ENCODE measurements around the gene ZNF273. TPM values are rescaled to one million over a fixed set of nuclear protein-coding genes. Genes with fewer than 3 reads are reported as not detected.

ZNF273 gene
- total RNA-seq, 1 experiment from 2014 or later, result 5.1 TPM

- no peak for DNase-seq
- CTCF ChIA-PET, result no interaction called here
- no peaks in the 10 kb centered on the region for H3K27me3 Mint-ChIP-seq (ENCODE audit: unreplicated experiment)
- TF ChIP-seq, protein P1, sequence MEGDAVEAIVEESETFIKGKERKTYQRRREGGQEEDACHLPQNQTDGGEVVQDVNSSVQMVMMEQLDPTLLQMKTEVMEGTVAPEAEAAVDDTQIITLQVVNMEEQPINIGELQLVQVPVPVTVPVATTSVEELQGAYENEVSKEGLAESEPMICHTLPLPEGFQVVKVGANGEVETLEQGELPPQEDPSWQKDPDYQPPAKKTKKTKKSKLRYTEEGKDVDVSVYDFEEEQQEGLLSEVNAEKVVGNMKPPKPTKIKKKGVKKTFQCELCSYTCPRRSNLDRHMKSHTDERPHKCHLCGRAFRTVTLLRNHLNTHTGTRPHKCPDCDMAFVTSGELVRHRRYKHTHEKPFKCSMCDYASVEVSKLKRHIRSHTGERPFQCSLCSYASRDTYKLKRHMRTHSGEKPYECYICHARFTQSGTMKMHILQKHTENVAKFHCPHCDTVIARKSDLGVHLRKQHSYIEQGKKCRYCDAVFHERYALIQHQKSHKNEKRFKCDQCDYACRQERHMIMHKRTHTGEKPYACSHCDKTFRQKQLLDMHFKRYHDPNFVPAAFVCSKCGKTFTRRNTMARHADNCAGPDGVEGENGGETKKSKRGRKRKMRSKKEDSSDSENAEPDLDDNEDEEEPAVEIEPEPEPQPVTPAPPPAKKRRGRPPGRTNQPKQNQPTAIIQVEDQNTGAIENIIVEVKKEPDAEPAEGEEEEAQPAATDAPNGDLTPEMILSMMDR (IDR thresholded peaks at IDR 0.05; ENCODE audit: unreplicated experiment), result no peak
- no TSS peak for BruUV-seq (replicated peaks)
- no peaks in the 10 kb centered on the region for H3K36me3 Mint-ChIP-seq (ENCODE audit: insufficient read depth, unreplicated experiment)
- peaks cover 7% of the 10 kb centered on the region for H3K9me3 Mint-ChIP-seq (ENCODE audit: low read depth, unreplicated experiment)
- intact Hi-C loops (cut with micrococcal nuclease; ENCODE audit: unreplicated experiment), result no loop called here
- no peak overlapping the region for H3K27ac Mint-ChIP-seq (ENCODE audit: unreplicated experiment)
- no peaks in the 10 kb centered on the region for H3K4me1 Mint-ChIP-seq (ENCODE audit: low read depth, unreplicated experiment)
- no peak overlapping the region for H3K4me3 Mint-ChIP-seq (ENCODE audit: low read depth, unreplicated experiment)
Observed at GRCh38 chr7:64881461-64882287, 21.4 kb upstream of the ZNF273 start.

DNA sequence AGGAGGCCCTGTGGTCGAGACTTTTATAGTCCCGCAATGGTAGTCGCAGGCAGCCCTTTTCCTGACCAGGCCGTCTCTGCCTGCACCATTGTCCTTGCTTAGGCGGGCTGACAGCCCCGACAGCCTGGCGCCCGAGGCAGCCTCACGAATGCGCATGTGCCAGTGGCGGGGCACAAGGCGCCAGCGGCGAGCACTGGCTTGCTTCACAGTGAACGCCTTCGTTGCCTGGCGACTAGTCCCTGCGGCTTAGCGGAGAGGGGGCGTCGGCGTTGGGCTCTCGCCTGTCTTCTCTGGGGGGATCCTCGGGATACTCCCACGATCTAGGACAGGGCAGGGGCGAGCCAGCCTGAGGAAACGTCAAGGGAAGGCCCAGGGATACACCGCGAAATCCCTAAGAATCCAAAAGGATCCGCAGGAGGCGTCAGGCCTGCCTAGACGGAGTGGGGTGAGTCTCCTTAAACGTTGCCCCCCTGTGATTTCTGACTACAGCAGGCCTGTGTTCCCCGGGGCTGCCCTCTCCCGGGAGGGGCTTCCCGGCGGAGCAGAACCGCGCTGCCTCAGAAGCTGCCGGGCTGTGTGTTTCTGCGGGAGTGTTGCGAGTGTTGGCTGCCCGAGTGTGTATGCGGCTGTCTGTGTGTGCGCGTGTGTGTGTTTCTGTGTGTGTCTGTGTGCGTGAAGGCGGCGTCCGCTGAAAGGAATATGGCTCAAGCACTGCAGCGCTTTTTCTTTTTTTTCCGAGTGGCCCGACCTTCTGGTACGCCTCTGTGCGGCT, 20.5 kb upstream of the ZNF273 start:
- no peaks in the 10 kb centered on the region for H3K4me1 Mint-ChIP-seq (ENCODE audit: low read depth, unreplicated experiment)
- CTCF ChIA-PET, result no interaction called here
- no peak overlapping the region for H3K4me3 Mint-ChIP-seq (ENCODE audit: low read depth, unreplicated experiment)
- intact Hi-C loops (cut with micrococcal nuclease; ENCODE audit: unreplicated experiment), result no loop called here
- peaks cover 5% of the 10 kb centered on the region for H3K9me3 Mint-ChIP-seq (ENCODE audit: low read depth, unreplicated experiment)
- BruUV-seq (replicated peaks), result no TSS peak
- H3K27ac Mint-ChIP-seq (ENCODE audit: unreplicated experiment), result no peak overlapping the region
- no peak for DNase-seq
- TF ChIP-seq, protein P1 (IDR thresholded peaks at IDR 0.05; ENCODE audit: unreplicated experiment), result no peak
- H3K36me3 Mint-ChIP-seq (ENCODE audit: insufficient read depth, unreplicated experiment), result no peaks in the 10 kb centered on the region
- H3K27me3 Mint-ChIP-seq (ENCODE audit: unreplicated experiment), result peaks cover 1% of the 10 kb centered on the region

DNA sequence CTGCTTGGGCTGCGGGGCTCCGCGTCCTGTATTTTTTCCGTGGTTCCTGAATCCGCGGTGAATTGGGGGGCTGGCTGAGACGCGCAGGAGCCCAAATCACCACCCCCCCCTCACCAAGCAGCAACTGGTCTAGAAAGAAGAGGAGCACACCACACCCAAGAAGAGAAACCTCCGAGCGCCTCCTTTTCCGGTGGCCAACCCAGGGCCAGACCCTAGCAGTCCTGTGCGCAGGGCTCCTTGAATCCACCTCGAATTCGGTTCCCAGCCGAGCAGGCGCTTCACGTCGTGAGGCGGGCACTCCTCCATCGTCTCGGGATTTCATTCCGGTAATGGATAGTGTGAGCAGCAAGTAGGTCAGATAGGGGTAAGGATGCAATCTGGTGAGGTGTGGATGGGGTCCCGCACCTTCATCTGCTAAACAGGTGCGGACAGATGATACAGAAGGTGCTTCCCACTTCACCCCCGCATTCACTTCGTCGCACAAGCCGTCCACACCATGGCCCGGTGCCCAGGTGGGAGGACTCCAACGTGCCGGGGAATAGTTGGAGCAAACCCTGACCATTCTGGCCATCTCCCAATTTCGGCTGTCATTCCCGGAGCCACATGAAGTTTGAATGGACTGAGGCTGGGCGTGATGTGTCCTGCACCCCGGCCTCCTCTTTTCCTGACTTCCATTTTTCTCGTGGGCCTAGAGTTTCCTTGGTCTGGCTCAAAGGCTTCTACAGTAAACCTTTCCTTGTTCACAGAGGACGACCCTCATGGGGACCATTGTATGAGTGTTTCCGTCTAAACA, 19.8 kb upstream of the ZNF273 start:
- no peak for DNase-seq
- peaks cover 9% of the 10 kb centered on the region for H3K27me3 Mint-ChIP-seq (ENCODE audit: unreplicated experiment)
- peaks cover under 1% of the 10 kb centered on the region for H3K36me3 Mint-ChIP-seq (ENCODE audit: insufficient read depth, unreplicated experiment)
- CTCF ChIA-PET, result no interaction called here
- H3K27ac Mint-ChIP-seq (ENCODE audit: unreplicated experiment), result no peak overlapping the region
- intact Hi-C loops (cut with micrococcal nuclease; ENCODE audit: unreplicated experiment), result no loop called here
- no TSS peak for BruUV-seq (replicated peaks)
- peaks cover 5% of the 10 kb centered on the region for H3K9me3 Mint-ChIP-seq (ENCODE audit: low read depth, unreplicated experiment)
- TF ChIP-seq, protein P1 (IDR thresholded peaks at IDR 0.05; ENCODE audit: unreplicated experiment), result no peak
- no peak overlapping the region for H3K4me3 Mint-ChIP-seq (ENCODE audit: low read depth, unreplicated experiment)
- H3K4me1 Mint-ChIP-seq (ENCODE audit: low read depth, unreplicated experiment), result peaks cover 7% of the 10 kb centered on the region

GRCh38 chr7:64884085-64884912, 18.8 kb upstream of the ZNF273 start:
- TF ChIP-seq, protein P1 (IDR thresholded peaks at IDR 0.05; ENCODE audit: unreplicated experiment), result no peak
- CTCF ChIA-PET, result no interaction called here
- DNase-seq, result no peak
- peaks cover 8% of the 10 kb centered on the region for H3K4me1 Mint-ChIP-seq (ENCODE audit: low read depth, unreplicated experiment)
- intact Hi-C loops (cut with micrococcal nuclease; ENCODE audit: unreplicated experiment), result no loop called here
- H3K27me3 Mint-ChIP-seq (ENCODE audit: unreplicated experiment), result peaks cover 12% of the 10 kb centered on the region
- BruUV-seq (replicated peaks), result no TSS peak
- no peak overlapping the region for H3K27ac Mint-ChIP-seq (ENCODE audit: unreplicated experiment)
- H3K4me3 Mint-ChIP-seq (ENCODE audit: low read depth, unreplicated experiment), result no peak overlapping the region
- H3K36me3 Mint-ChIP-seq (ENCODE audit: insufficient read depth, unreplicated experiment), result peaks cover 5% of the 10 kb centered on the region
- H3K9me3 Mint-ChIP-seq (ENCODE audit: low read depth, unreplicated experiment), result peaks cover 2% of the 10 kb centered on the region

Measured in Calu3 (cell line).